ENCODE data around the gene SNF8. TPM values are rescaled to one million over a fixed set of nuclear protein-coding genes. Genes with fewer than 3 reads are reported as not detected.

Gene SNF8
- total and polyA plus RNA-seq, 9 of the 15 experiments (the other 6 are each of a cell fraction or from before 2014, with no cell fraction given): 6.9 to 149 (median 117) TPM

DNA sequence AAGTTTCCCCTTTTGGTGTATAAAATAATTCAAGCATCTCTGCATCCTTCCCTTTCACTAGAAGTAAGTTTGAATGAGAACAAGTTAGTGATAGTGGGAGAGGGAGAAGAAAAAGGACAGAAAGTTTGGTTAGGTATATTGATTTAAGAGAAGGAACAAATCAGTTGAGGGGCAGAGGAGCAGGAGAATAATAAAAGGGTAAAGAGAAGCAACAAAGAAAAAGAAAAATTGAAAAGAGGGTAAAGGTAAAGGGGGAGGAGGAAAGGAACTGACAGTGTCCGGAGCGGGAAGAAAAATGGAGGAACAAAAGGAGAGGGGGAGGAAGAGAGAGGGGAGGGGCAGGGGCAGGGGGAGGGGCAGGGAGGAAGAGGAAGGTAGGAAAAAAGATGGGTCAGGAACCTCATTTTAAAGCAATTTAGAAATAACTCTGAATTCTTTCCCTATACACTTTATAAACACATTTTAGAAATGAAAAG lies 46.3 kb upstream of the SNF8 start (continued):
- TF ChIP-seq, protein P1, sequence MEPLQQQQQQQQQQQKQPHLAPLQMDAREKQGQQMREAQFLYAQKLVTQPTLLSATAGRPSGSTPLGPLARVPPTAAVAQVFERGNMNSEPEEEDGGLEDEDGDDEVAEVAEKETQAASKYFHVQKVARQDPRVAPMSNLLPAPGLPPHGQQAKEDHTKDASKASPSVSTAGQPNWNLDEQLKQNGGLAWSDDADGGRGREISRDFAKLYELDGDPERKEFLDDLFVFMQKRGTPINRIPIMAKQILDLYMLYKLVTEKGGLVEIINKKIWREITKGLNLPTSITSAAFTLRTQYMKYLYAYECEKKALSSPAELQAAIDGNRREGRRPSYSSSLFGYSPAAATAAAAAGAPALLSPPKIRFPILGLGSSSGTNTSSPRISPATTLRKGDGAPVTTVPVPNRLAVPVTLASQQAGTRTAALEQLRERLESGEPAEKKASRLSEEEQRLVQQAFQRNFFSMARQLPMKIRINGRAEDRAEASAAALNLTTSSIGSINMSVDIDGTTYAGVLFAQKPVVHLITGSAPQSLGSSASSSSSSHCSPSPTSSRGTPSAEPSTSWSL (CRISPR knock-in tag; IDR thresholded peaks at IDR 0.05; ENCODE audit: borderline replicate concordance): no peak
- TF ChIP-seq CHCHD3 (CRISPR knock-in tag; IDR thresholded peaks at IDR 0.05) (no peak), ARID2 (IDR thresholded peaks at IDR 0.05) (peak; percentile 30; the same call in 1 of the 2 replicates), NR4A1 (CRISPR knock-in tag; IDR thresholded peaks at IDR 0.05) (no peak), NR4A1 (tag; IDR thresholded peaks at IDR 0.05) (no peak), GTF2E2 (tag; IDR thresholded peaks at IDR 0.05) (no peak), ZNF561 (CRISPR knock-in tag; conservative IDR thresholded peaks at IDR 0.05) (no peak), TAF1 (IDR thresholded peaks at IDR 0.05; ENCODE audit: control insufficient read depth, extremely low read depth, insufficient read depth, low read length, severe bottlenecking) (no peak), ZNF699 (CRISPR knock-in tag; IDR thresholded peaks at IDR 0.05; ENCODE audit: insufficient replicate concordance) (no peak), KHSRP (IDR thresholded peaks at IDR 0.05) (no peak), YBX1 (IDR thresholded peaks at IDR 0.05) (no peak)
- TF ChIP-seq, protein P2, sequence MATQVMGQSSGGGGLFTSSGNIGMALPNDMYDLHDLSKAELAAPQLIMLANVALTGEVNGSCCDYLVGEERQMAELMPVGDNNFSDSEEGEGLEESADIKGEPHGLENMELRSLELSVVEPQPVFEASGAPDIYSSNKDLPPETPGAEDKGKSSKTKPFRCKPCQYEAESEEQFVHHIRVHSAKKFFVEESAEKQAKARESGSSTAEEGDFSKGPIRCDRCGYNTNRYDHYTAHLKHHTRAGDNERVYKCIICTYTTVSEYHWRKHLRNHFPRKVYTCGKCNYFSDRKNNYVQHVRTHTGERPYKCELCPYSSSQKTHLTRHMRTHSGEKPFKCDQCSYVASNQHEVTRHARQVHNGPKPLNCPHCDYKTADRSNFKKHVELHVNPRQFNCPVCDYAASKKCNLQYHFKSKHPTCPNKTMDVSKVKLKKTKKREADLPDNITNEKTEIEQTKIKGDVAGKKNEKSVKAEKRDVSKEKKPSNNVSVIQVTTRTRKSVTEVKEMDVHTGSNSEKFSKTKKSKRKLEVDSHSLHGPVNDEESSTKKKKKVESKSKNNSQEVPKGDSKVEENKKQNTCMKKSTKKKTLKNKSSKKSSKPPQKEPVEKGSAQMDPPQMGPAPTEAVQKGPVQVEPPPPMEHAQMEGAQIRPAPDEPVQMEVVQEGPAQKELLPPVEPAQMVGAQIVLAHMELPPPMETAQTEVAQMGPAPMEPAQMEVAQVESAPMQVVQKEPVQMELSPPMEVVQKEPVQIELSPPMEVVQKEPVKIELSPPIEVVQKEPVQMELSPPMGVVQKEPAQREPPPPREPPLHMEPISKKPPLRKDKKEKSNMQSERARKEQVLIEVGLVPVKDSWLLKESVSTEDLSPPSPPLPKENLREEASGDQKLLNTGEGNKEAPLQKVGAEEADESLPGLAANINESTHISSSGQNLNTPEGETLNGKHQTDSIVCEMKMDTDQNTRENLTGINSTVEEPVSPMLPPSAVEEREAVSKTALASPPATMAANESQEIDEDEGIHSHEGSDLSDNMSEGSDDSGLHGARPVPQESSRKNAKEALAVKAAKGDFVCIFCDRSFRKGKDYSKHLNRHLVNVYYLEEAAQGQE (IDR thresholded peaks at IDR 0.05; ENCODE audit: borderline replicate concordance): no peak
- TF ChIP-seq, protein P2 (CRISPR knock-in tag; IDR thresholded peaks at IDR 0.05; ENCODE audit: low read depth): no peak
- TF ChIP-seq, protein P3, sequence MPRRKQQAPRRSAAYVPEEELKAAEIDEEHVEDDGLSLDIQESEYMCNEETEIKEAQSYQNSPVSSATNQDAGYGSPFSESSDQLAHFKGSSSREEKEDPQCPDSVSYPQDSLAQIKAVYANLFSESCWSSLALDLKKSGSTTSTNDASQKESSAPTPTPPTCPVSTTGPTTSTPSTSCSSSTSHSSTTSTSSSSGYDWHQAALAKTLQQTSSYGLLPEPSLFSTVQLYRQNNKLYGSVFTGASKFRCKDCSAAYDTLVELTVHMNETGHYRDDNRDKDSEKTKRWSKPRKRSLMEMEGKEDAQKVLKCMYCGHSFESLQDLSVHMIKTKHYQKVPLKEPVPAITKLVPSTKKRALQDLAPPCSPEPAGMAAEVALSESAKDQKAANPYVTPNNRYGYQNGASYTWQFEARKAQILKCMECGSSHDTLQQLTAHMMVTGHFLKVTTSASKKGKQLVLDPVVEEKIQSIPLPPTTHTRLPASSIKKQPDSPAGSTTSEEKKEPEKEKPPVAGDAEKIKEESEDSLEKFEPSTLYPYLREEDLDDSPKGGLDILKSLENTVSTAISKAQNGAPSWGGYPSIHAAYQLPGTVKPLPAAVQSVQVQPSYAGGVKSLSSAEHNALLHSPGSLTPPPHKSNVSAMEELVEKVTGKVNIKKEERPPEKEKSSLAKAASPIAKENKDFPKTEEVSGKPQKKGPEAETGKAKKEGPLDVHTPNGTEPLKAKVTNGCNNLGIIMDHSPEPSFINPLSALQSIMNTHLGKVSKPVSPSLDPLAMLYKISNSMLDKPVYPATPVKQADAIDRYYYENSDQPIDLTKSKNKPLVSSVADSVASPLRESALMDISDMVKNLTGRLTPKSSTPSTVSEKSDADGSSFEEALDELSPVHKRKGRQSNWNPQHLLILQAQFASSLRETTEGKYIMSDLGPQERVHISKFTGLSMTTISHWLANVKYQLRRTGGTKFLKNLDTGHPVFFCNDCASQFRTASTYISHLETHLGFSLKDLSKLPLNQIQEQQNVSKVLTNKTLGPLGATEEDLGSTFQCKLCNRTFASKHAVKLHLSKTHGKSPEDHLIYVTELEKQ (CRISPR knock-in tag; IDR thresholded peaks at IDR 0.05): no peak
- TF ChIP-seq, protein P4, sequence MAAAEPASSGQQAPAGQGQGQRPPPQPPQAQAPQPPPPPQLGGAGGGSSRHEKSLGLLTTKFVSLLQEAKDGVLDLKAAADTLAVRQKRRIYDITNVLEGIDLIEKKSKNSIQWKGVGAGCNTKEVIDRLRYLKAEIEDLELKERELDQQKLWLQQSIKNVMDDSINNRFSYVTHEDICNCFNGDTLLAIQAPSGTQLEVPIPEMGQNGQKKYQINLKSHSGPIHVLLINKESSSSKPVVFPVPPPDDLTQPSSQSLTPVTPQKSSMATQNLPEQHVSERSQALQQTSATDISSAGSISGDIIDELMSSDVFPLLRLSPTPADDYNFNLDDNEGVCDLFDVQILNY (CRISPR knock-in tag; IDR thresholded peaks at IDR 0.05): no peak
